PC-9 (cell line): ENCODE results near the gene AXIN2.

Experiments used
- EZH2 ChIP-seq: fragments of 200-600 bp; sonication (generic); IDR thresholded peaks from 2 replicates; pipeline ENCODE4 v1.8.0; 2017; ENCODE audit warnings: antibody characterized with exemption, low read depth
- TF ChIP-seq, protein P1 (sequence below): fragments of 200-600 bp; sonication (generic); conservative IDR thresholded peaks from 2 replicates; pipeline ENCODE4 v1.6.1; 2017; ENCODE audit warnings: mixed run types, antibody characterized with exemption, mild to moderate bottlenecking, moderate library complexity

GRCh38 chr17:65482201-65482600, 79.2 kb downstream of the AXIN2 start:
- no peak for TF ChIP-seq EZH2
- TF ChIP-seq, protein P1, sequence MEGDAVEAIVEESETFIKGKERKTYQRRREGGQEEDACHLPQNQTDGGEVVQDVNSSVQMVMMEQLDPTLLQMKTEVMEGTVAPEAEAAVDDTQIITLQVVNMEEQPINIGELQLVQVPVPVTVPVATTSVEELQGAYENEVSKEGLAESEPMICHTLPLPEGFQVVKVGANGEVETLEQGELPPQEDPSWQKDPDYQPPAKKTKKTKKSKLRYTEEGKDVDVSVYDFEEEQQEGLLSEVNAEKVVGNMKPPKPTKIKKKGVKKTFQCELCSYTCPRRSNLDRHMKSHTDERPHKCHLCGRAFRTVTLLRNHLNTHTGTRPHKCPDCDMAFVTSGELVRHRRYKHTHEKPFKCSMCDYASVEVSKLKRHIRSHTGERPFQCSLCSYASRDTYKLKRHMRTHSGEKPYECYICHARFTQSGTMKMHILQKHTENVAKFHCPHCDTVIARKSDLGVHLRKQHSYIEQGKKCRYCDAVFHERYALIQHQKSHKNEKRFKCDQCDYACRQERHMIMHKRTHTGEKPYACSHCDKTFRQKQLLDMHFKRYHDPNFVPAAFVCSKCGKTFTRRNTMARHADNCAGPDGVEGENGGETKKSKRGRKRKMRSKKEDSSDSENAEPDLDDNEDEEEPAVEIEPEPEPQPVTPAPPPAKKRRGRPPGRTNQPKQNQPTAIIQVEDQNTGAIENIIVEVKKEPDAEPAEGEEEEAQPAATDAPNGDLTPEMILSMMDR: no peak
